ENCODE data around the gene CHD6.

CHD6 gene

DNA sequence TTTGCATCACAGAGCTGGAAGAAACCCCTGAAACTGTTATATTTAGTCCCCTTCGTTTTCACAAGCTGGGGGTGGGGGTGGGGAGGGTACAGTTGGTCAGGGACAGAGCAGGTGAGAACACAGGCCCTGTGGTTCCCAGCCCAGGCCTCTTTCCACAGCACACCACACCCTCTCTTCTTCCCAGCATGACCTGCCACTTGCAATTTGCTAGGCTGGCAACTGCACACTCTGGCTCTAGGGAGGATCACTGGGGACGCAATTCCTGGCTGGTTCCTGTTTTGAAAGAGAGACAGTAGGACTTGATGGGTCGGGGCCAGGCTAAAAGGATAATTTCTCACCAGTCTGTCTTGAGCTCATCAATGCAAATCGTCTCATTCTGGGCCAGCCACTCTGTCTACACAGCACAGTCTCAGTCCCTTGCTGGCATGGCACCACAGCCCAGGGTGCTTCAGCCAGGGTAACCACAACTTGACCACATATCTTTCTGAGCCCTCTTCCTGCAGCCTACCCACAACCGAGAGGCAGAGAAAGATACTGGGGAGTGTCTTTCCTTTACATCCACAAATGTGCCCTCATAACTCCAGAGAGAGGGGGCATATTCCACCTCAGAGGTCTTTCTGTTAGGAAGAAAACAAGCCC, 209.9 kb downstream of the CHD6 start:
- TF ChIP-seq CTCF (IDR thresholded peaks at IDR 0.05; ENCODE audit: low read depth, low read length, missing control alignments) = no peak
- in situ Hi-C loops (cut with HindIII; ENCODE audit: low pct_ligation_motif_present, low sequenced_read_pairs) = no loop called here
- H3K27ac ChIP-seq = no peak overlapping the region
- H3K27me3 ChIP-seq (replicated peaks) = no peaks in the 10 kb centered on the region
- no peak overlapping the region for H3K4me3 ChIP-seq (ENCODE audit: low read depth, low read length)
- H3K36me3 ChIP-seq (replicated peaks) = peaks cover 23% of the 10 kb centered on the region
- no peak for DNase-seq

DNA sequence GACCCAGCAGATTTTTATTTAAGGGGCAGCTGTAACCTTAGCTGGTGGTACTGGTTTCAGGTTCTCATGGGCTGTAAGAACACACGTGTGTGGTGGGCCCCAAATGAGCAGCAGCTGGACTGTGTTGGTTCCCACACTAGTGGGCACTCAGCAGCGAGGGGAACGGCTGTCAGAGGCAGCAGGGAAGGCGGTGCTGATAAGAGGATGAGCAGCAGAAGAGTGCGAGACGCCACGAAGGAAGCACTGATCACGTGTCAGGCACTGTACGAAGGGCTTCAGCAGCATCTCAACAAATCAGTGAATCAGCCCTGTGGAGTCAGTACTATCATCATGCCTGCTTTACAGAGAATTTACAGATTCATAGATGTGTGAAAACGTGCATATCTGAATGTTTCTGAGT, 210.6 kb downstream of the CHD6 start:
- H3K36me3 ChIP-seq (replicated peaks) = peaks cover 23% of the 10 kb centered on the region
- no peak for DNase-seq
- TF ChIP-seq CTCF (IDR thresholded peaks at IDR 0.05; ENCODE audit: low read depth, low read length, missing control alignments) = no peak
- no peak overlapping the region for H3K4me3 ChIP-seq (ENCODE audit: low read depth, low read length)
- no peaks in the 10 kb centered on the region for H3K27me3 ChIP-seq (replicated peaks)
- in situ Hi-C loops (cut with HindIII; ENCODE audit: low pct_ligation_motif_present, low sequenced_read_pairs) = no loop called here
- H3K27ac ChIP-seq = no peak overlapping the region

- in situ Hi-C loops (cut with HindIII; ENCODE audit: low pct_ligation_motif_present, low sequenced_read_pairs) = no loop called here
These were observed 211.2 kb downstream of the CHD6 start for GRCh38 chr20:41406896-41407444.

GRCh38 chr20:41406353-41406752, 211.8 kb downstream of the CHD6 start:
- in situ Hi-C loops (cut with HindIII; ENCODE audit: low pct_ligation_motif_present, low sequenced_read_pairs) = no loop called here
- no peak overlapping the region for H3K27ac ChIP-seq
- H3K36me3 ChIP-seq (replicated peaks) = peaks cover 23% of the 10 kb centered on the region
- no peak for DNase-seq
- TF ChIP-seq CTCF (IDR thresholded peaks at IDR 0.05; ENCODE audit: low read depth, low read length, missing control alignments) = no peak
- no peak overlapping the region for H3K4me3 ChIP-seq (ENCODE audit: low read depth, low read length)
- no peaks in the 10 kb centered on the region for H3K27me3 ChIP-seq (replicated peaks)

More at GRCh38 chr20:41406896-41407444, 211.2 kb downstream of the CHD6 start:
- Histone ChIP-seq H3K27me3 (replicated peaks) (no peaks in the 10 kb centered on the region), H3K4me3 (ENCODE audit: low read depth, low read length) (no peak overlapping the region), H3K36me3 (replicated peaks) (peaks cover 23% of the 10 kb centered on the region), H3K27ac (no peak overlapping the region)
- no peak for DNase-seq
- no peak for TF ChIP-seq CTCF (IDR thresholded peaks at IDR 0.05; ENCODE audit: low read depth, low read length, missing control alignments)

GRCh38 chr20:41405436-41405835, 212.7 kb downstream of the CHD6 start:
- Histone ChIP-seq H3K27me3 (replicated peaks) (no peaks in the 10 kb centered on the region), H3K4me3 (ENCODE audit: low read depth, low read length) (no peak overlapping the region), H3K36me3 (replicated peaks) (peaks cover 23% of the 10 kb centered on the region), H3K27ac (no peak overlapping the region)
- no peak for TF ChIP-seq CTCF (IDR thresholded peaks at IDR 0.05; ENCODE audit: low read depth, low read length, missing control alignments)
- no peak for DNase-seq
- in situ Hi-C loops (cut with HindIII; ENCODE audit: low pct_ligation_motif_present, low sequenced_read_pairs) = no loop called here

DNA sequence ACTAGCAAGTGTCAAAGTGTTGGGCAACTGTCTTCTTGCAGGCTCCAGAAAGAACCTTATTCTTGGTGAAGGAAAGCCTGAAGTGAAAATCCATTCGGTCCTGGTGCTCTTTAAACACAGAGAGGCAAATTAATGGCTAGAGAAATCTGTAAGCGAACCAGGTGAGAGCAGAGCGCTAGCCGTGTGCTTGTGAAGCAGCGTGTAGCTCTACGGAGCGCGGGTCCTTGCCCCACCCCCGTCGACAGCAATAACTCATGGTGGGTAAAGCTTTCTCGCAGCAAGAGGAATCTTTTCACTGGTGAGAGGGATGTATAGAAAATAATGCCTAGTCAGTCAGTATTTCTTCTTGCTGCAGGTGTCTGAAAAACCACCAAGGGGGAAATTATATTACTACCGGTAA, 214.6 kb downstream of the CHD6 start:
- in situ Hi-C loops (cut with HindIII; ENCODE audit: low pct_ligation_motif_present, low sequenced_read_pairs) = no loop called here
- Histone ChIP-seq H3K36me3 (replicated peaks) (peaks cover 19% of the 10 kb centered on the region), H3K27ac (no peak overlapping the region)

More for the DNA sequence above, 214.6 kb downstream of the CHD6 start:
- H3K4me3 ChIP-seq (ENCODE audit: low read depth, low read length) = no peak overlapping the region
- TF ChIP-seq CTCF (IDR thresholded peaks at IDR 0.05; ENCODE audit: low read depth, low read length, missing control alignments) = no peak
- DNase-seq = no peak
- no peaks in the 10 kb centered on the region for H3K27me3 ChIP-seq (replicated peaks)
